ENCODE data around the gene ALOX15. TPM values are rescaled to one million over a fixed set of nuclear protein-coding genes. Genes with fewer than 3 reads are reported as not detected.

The ALOX15 gene
- total RNA-seq, 4 donors from 2014 or later, result not detected

DNA sequence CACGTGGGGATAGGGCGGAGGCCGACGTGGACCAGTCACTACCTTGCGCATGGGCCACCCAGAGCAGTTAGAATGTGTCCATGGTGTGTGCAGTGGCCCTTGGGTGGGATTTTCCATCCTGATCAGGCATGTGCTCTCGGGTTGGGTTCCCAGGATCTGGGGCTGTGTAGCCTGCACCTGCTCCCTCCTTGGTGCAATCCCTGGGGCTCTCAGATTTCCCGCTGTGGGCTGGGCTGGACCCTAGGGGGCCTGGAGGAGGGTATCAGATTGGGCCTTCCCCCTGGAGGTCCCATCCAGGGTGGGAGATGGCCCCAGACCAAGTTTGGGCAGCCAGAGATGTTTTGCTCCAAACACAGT, 55.9 kb downstream of the ALOX15 start:
- TF ChIP-seq, protein P1, sequence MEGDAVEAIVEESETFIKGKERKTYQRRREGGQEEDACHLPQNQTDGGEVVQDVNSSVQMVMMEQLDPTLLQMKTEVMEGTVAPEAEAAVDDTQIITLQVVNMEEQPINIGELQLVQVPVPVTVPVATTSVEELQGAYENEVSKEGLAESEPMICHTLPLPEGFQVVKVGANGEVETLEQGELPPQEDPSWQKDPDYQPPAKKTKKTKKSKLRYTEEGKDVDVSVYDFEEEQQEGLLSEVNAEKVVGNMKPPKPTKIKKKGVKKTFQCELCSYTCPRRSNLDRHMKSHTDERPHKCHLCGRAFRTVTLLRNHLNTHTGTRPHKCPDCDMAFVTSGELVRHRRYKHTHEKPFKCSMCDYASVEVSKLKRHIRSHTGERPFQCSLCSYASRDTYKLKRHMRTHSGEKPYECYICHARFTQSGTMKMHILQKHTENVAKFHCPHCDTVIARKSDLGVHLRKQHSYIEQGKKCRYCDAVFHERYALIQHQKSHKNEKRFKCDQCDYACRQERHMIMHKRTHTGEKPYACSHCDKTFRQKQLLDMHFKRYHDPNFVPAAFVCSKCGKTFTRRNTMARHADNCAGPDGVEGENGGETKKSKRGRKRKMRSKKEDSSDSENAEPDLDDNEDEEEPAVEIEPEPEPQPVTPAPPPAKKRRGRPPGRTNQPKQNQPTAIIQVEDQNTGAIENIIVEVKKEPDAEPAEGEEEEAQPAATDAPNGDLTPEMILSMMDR (IDR thresholded peaks at IDR 0.05), result no peak
- TF ChIP-seq POLR2A (IDR thresholded peaks at IDR 0.05), result no peak
- Histone ChIP-seq H3K27me3 (peaks cover 0 to 7% of the 10 kb centered on the region in 2 donors), H3K9me3 (no peaks in the 10 kb centered on the region), H3K27ac (no peak overlapping the region), H3K4me3 (no peak overlapping the region), H3K36me3 (no peaks in the 10 kb centered on the region), H3K4me1 (peaks cover 0 to 18% (median 7%) of the 10 kb centered on the region in 4 donors)
- no peak for DNase-seq

DNA sequence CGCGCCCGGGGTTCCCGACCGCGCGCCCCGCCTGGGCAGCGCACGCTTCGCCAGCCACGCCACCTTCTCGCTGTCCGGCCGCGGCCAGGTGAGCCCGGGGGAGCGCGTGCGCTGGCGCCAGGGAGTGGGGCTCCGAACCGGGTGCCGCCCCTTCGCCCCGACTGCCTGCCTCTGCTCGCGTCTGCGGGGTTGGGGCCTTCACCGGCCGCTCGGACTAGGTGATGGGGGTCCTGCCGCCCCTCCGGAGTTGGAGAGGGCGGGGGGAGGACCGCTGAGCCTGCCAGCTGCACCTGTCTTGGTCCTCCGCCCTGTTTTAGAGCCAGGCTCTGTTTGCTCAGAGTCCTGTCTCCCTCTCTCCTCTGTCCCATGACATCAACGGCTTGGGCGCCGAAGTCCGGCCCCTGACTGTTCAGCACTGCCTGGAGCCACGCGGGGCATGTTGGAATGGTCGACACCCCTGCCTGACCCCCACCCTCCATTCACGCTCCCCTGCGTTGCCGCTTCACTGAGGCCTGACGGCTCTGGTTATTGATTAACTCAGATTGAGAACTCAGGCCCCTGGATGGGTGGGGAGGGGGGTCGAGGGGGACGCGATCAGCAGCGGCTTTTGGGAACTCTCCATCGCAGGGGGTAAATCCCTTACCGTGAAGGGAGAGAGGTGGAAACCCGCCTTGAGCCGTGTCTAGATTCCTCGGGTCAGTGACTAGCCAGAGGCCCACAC, 56.4 kb downstream of the ALOX15 start:
- Histone ChIP-seq H3K27ac (peak overlapping the region in 3 of 4 donors; percentile 9 to 55 (median 17)), H3K36me3 (no peaks in the 10 kb centered on the region), H3K27me3 (peaks cover 0 to 7% of the 10 kb centered on the region in 2 donors), H3K9me3 (no peaks in the 10 kb centered on the region), H3K4me1 (peaks cover 0 to 18% (median 7%) of the 10 kb centered on the region in 4 donors), H3K4me3 (peak overlapping the region; percentile 19 to 57 (median 51))
- DNase-seq, result no peak
- TF ChIP-seq POLR2A (IDR thresholded peaks at IDR 0.05), result no peak
- TF ChIP-seq, protein P1 (IDR thresholded peaks at IDR 0.05), result no peak

DNA sequence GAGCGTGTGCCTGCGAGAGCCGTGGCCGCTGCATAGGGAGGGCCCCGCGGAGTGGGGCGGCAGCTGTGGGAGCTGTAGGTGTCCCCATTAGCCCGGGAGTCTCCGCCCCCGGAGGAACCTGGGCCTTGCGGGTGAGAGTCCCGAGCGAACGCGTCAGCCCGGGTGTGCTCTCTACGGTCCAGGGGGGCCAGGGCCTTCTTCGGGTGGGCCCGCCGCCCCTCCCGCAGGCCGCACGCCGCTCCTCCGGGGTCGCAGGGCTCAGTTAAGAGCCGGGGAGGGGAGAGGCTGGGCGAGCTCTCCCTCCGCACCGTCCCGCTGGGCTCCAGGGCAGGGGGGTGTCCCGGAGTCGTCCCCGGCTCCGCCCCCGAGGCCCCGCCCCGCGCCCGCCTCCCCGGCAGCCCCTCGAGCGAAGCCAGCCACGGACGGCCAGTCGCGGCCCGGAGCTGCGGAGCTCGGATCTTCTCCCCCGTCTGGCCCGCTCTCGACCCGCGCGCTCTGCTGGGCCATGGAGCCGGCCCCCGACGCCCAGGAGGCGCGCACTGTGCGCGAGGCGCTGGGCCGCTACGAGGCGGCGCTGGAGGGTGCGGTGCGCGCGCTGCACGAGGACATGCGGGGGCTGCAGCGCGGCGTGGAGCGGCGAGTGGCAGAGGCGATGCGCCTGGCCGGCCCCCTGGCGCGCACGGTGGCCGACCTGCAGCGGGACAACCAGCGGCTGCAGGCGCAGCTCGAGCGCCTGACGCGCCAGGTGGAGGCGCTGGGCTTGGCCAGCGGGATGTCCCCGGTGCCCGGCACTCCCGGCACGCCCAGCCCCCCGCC, 57.2 kb downstream of the ALOX15 start, which contains the start of gene SMTNL2:
Gene SMTNL2 (plus strand): TSS at position 429 of the 816 bp plus-strand sequence. CDS start 77 bp downstream, at position 506.
- Histone ChIP-seq H3K27me3 (peaks cover 0 to 7% of the 10 kb centered on the region in 2 donors), H3K4me1 (peaks cover 0 to 18% (median 7%) of the 10 kb centered on the region in 4 donors), H3K36me3 (no peaks in the 10 kb centered on the region), H3K9me3 (no peaks in the 10 kb centered on the region), H3K4me3 (peak within 1 kb of the TSS; percentile 19 to 57 (median 51)), H3K27ac (peak within 1 kb of the TSS in 3 of 4 donors; percentile 17 to 55 (median 39))
- DNase-seq, result no peak
- TF ChIP-seq, protein P1 (IDR thresholded peaks at IDR 0.05), result no peak
- TF ChIP-seq POLR2A (IDR thresholded peaks at IDR 0.05), result no peak

DNA sequence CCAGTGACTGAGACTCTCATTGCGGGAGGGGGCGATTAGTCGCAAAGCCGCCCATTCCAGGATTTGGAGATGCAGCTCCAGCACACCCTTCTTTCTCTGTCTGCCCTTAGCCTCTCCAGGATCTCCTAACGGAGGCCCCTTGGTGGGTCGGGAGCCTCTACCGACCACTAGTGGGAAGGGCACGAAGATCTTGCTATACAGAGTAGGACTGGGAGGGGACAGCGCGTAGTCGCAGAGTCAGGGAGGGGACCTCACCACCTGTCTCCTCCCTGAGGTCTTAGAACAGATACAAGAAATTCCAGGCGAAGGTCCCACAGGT, 57.7 kb downstream of the ALOX15 start:
- peak overlapping the region; percentile 19 to 57 (median 51) for H3K4me3 ChIP-seq

DNA sequence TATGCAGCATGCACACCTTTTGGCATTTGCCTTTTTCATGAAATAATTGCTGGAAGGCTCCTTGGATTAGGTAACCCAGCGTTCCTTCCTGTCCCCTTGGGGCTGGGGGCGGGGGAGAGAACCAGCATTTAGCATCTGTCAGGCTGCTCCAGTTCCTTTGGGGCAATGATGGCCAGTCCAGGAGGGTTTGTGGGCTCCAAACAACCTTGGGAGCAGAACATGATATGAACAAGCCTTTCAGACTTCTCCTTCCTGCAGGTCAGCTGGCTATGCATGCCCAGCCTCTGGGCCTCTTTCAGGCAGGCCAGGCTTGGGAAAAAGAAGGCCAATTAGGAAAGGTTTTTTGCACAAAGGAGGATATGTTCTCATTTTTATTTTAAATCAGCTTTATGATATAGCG, 58.3 kb downstream of the ALOX15 start:
- TF ChIP-seq, protein P1 (IDR thresholded peaks at IDR 0.05), result no peak
- TF ChIP-seq POLR2A (IDR thresholded peaks at IDR 0.05), result no peak
- peaks cover 0 to 7% of the 10 kb centered on the region in 2 donors for H3K27me3 ChIP-seq
- H3K9me3 ChIP-seq, result no peaks in the 10 kb centered on the region
- no peak for DNase-seq
- no peak overlapping the region for H3K4me3 ChIP-seq
- no peak overlapping the region for H3K27ac ChIP-seq
- peaks cover 0 to 18% (median 7%) of the 10 kb centered on the region in 4 donors for H3K4me1 ChIP-seq
- H3K36me3 ChIP-seq, result no peaks in the 10 kb centered on the region

More for the DNA sequence above, 57.7 kb downstream of the ALOX15 start:
- TF ChIP-seq, protein P1 (IDR thresholded peaks at IDR 0.05), result peak in 1 of 6 experiments; percentile 23
- TF ChIP-seq POLR2A (IDR thresholded peaks at IDR 0.05), result no peak
- Histone ChIP-seq H3K27me3 (peaks cover 0 to 7% of the 10 kb centered on the region in 2 donors), H3K27ac (peak overlapping the region in 2 of 4 donors; percentile 39 to 55), H3K4me1 (peaks cover 0 to 18% (median 7%) of the 10 kb centered on the region in 4 donors), H3K36me3 (no peaks in the 10 kb centered on the region), H3K9me3 (no peaks in the 10 kb centered on the region)
- no peak for DNase-seq
